GM23338 (cell line): ENCODE data around the gene EFCAB8.

Source experiments
- EZH2 ChIP-seq: fragments of 200-600 bp; sonication (generic); IDR thresholded peaks from one replicate; pipeline ENCODE4 v1.8.0; 2017; ENCODE audit warnings: antibody characterized with exemption, mild to moderate bottlenecking, low read depth; ENCODE audit not compliant: unreplicated experiment
- POLR2AphosphoS5 ChIP-seq: IDR thresholded peaks from 2 replicates; pipeline ENCODE4 v1.6.1; 2016; ENCODE audit warnings: antibody characterized with exemption, low read depth
- TF ChIP-seq, protein P1 (sequence below), 2 experiments: fragments of 200-600 bp in 1 of 2; sonication (generic) in 1 of 2; conservative IDR thresholded peaks; 2 replicates each; pipeline versions ENCODE4 v1.5.1 to v1.6.1; 2016 to 2017; ENCODE audit warnings: antibody characterized with exemption in 2 of 2, low read depth in 2 of 2, mild to moderate bottlenecking in 2 of 2, moderate library complexity in 1 of 2
- TF ChIP-seq, protein P2 (sequence below): IDR thresholded peaks from 2 replicates; pipeline ENCODE4 v1.6.1; 2016; ENCODE audit warnings: antibody characterized with exemption
- TF ChIP-seq, protein P3 (sequence below): fragments of 250-450 bp; sonication (Bioruptor Pico); IDR thresholded peaks from 2 replicates; pipeline ENCODE4 v1.5.0; 2020; ENCODE audit warnings: mild to moderate bottlenecking, moderate library complexity

DNA sequence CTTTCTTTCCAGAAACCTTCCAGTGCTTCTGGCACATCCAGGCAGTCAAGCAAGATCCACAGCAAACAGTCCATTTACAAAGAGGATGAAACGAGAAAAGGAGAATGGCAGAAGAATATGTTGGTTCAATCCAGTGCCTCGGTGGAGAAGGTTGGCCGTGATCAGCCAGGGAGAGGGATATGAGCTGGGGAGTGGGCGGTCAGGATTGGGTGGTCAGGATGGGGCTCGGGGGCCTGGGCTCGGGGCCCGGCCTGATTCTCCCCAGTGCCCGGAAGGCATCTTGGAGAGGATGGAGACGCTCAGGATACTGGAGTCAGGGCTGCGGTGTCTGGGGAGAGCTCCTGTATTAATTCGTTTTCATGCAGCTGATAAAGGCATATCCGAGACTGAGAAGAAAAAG is 61.3 kb downstream of the EFCAB8 start:
- TF ChIP-seq, protein P1, sequence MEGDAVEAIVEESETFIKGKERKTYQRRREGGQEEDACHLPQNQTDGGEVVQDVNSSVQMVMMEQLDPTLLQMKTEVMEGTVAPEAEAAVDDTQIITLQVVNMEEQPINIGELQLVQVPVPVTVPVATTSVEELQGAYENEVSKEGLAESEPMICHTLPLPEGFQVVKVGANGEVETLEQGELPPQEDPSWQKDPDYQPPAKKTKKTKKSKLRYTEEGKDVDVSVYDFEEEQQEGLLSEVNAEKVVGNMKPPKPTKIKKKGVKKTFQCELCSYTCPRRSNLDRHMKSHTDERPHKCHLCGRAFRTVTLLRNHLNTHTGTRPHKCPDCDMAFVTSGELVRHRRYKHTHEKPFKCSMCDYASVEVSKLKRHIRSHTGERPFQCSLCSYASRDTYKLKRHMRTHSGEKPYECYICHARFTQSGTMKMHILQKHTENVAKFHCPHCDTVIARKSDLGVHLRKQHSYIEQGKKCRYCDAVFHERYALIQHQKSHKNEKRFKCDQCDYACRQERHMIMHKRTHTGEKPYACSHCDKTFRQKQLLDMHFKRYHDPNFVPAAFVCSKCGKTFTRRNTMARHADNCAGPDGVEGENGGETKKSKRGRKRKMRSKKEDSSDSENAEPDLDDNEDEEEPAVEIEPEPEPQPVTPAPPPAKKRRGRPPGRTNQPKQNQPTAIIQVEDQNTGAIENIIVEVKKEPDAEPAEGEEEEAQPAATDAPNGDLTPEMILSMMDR (conservative IDR thresholded peaks at IDR 0.05; ENCODE audit: low read depth in 2 of 2), result no peak
- no peak for TF ChIP-seq POLR2AphosphoS5
- TF ChIP-seq, protein P2, sequence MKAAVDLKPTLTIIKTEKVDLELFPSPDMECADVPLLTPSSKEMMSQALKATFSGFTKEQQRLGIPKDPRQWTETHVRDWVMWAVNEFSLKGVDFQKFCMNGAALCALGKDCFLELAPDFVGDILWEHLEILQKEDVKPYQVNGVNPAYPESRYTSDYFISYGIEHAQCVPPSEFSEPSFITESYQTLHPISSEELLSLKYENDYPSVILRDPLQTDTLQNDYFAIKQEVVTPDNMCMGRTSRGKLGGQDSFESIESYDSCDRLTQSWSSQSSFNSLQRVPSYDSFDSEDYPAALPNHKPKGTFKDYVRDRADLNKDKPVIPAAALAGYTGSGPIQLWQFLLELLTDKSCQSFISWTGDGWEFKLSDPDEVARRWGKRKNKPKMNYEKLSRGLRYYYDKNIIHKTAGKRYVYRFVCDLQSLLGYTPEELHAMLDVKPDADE, result no peak
- TF ChIP-seq, protein P3, sequence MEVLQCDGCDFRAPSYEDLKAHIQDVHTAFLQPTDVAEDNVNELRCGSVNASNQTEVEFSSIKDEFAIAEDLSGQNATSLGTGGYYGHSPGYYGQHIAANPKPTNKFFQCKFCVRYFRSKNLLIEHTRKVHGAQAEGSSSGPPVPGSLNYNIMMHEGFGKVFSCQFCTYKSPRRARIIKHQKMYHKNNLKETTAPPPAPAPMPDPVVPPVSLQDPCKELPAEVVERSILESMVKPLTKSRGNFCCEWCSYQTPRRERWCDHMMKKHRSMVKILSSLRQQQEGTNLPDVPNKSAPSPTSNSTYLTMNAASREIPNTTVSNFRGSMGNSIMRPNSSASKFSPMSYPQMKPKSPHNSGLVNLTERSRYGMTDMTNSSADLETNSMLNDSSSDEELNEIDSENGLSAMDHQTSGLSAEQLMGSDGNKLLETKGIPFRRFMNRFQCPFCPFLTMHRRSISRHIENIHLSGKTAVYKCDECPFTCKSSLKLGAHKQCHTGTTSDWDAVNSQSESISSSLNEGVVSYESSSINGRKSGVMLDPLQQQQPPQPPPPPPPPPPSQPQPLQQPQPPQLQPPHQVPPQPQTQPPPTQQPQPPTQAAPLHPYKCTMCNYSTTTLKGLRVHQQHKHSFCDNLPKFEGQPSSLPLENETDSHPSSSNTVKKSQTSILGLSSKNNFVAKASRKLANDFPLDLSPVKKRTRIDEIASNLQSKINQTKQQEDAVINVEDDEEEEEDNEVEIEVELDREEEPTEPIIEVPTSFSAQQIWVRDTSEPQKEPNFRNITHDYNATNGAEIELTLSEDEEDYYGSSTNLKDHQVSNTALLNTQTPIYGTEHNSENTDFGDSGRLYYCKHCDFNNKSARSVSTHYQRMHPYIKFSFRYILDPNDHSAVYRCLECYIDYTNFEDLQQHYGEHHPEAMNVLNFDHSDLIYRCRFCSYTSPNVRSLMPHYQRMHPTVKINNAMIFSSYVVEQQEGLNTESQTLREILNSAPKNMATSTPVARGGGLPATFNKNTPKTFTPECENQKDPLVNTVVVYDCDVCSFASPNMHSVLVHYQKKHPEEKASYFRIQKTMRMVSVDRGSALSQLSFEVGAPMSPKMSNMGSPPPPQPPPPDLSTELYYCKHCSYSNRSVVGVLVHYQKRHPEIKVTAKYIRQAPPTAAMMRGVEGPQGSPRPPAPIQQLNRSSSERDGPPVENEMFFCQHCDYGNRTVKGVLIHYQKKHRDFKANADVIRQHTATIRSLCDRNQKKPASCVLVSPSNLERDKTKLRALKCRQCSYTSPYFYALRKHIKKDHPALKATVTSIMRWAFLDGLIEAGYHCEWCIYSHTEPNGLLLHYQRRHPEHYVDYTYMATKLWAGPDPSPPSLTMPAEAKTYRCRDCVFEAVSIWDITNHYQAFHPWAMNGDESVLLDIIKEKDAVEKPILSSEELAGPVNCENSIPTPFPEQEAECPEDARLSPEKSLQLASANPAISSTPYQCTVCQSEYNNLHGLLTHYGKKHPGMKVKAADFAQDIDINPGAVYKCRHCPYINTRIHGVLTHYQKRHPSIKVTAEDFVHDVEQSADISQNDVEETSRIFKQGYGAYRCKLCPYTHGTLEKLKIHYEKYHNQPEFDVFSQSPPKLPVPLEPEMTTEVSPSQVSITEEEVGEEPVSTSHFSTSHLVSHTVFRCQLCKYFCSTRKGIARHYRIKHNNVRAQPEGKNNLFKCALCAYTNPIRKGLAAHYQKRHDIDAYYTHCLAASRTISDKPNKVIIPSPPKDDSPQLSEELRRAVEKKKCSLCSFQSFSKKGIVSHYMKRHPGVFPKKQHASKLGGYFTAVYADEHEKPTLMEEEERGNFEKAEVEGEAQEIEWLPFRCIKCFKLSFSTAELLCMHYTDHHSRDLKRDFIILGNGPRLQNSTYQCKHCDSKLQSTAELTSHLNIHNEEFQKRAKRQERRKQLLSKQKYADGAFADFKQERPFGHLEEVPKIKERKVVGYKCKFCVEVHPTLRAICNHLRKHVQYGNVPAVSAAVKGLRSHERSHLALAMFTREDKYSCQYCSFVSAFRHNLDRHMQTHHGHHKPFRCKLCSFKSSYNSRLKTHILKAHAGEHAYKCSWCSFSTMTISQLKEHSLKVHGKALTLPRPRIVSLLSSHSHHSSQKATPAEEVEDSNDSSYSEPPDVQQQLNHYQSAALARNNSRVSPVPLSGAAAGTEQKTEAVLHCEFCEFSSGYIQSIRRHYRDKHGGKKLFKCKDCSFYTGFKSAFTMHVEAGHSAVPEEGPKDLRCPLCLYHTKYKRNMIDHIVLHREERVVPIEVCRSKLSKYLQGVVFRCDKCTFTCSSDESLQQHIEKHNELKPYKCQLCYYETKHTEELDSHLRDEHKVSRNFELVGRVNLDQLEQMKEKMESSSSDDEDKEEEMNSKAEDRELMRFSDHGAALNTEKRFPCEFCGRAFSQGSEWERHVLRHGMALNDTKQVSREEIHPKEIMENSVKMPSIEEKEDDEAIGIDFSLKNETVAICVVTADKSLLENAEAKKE, result no peak
- no peak for TF ChIP-seq EZH2
